ENCODE measurements around the gene KIAA1671. TPM values are rescaled to one million over a fixed set of nuclear protein-coding genes. Genes with fewer than 3 reads are reported as not detected.

KIAA1671 gene
- total RNA-seq, 2 experiments from 2014 or later, result 7.3 to 7.4 TPM

DNA sequence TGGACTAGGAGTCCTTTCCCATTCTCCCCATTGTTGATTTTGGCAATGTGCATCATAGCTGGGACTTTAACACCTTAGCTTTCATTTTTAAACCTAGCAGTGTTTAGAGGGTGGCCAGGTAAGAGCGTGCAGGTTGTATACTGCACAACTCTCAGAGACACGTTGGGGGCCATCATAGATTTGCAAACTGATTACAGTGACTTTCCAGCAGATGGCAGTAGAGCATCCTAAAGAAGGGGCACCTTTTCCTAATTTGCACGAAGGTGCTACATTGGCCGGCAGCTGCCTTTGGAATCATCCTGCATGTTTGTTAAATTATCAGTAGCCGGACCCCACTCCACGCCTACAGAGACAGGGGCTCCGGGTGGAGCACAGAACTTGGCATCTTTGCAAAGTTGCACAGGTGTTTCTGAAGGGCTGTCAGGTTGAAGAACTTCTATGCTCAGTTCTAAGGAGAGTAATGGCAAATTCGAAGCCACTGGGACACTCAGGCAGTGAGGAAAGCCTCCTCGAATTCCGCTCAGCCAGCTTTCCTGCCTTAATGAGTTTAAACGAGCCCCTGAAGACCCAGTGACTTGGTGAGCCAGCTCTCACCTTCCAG, 13.7 kb upstream of the KIAA1671 start:
- Mint-ChIP-seq H3K4me3 (no peak overlapping the region), H3K36me3 (ENCODE audit: low read depth) (no peaks in the 10 kb centered on the region), H3K4me1 (ENCODE audit: low read depth) (no peaks in the 10 kb centered on the region), H3K27ac (no peak overlapping the region), H3K27me3 (ENCODE audit: low read depth) (peaks cover 2% of the 10 kb centered on the region), H3K9me3 (no peaks in the 10 kb centered on the region)
- peak; percentile 33 for DNase-seq
- CTCF ChIA-PET, result interaction anchor here (0.6 to 4.6 kb wide), 11 partner anchors 12 to 142 kb away, joined by 3 to 52 read pairs (median 4); no protein-coding TSS in a partner anchor
- intact Hi-C loops (cut with micrococcal nuclease), result loop anchor here (1.0 kb wide), 1 partner anchor 109 kb away; no protein-coding TSS in a partner anchor

DNA sequence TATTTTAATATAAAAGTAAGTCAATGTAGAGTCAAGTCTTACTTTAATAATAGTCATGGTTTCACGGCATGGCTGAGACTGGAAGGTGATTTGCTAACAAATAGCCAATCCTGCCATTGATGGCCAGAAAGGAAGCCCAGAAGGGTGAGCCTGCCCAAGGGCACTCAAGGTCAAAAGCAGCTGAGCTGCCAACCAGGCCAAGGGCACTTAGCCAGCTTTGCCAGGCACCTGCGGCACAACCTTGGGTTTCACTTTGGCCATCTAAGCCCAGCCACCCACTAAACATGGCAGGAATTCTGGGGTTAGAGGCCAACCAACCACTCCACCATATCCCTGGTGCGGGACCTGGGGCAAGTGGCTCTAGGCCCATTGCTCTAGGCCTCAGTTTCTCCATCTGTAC, 10.2 kb upstream of the KIAA1671 start:
- H3K4me1 Mint-ChIP-seq (ENCODE audit: low read depth), result no peaks in the 10 kb centered on the region
- H3K36me3 Mint-ChIP-seq (ENCODE audit: low read depth), result no peaks in the 10 kb centered on the region
- peaks cover 8% of the 10 kb centered on the region for H3K27me3 Mint-ChIP-seq (ENCODE audit: low read depth)
- CTCF ChIA-PET, result no interaction called here
- intact Hi-C loops (cut with micrococcal nuclease), result no loop called here
- DNase-seq, result no peak
- H3K27ac Mint-ChIP-seq, result no peak overlapping the region
- no peaks in the 10 kb centered on the region for H3K9me3 Mint-ChIP-seq
- no peak overlapping the region for H3K4me3 Mint-ChIP-seq

DNA sequence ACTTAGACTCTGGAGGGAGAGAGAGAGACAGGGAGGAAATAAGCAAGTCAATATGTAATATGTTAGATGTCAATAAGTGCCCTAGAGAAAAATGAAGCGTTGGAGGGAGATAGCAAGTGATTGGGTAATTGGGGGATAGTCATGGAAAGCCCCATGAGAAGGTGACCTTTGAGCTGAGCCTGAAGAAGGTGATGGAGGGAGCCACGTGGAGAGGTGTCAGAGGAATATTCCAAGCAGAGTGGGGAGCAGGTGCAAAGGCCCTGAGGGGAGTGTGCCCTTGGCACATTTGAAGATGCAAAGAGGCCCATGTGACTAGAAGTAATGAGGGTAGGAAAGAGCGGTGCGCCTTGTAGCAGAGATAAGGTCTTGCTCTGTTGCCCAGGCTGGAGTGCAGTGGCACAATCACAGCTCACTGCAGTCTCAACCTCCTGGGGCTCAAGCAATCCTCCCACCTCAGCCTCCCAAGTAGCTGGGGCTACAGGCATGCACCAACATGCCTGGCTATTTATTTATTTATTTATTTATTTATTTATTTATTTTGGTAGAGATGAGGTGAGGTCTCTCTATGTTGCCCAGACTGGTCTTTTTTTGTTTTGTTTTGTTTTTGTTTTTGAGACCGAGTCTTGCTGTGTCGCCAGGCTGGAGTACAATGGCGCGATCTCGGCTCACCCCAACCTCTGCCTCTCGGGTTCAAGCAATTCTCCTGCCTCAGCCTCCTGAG, 8.1 kb upstream of the KIAA1671 start:
- CTCF ChIA-PET, result interaction anchor here (0.6 to 1.5 kb wide), 3 partner anchors 48 to 112 kb away, joined by 3 to 8 read pairs (median 4); no protein-coding TSS in a partner anchor
- Mint-ChIP-seq H3K9me3 (no peaks in the 10 kb centered on the region), H3K36me3 (ENCODE audit: low read depth) (no peaks in the 10 kb centered on the region), H3K27ac (no peak overlapping the region), H3K4me1 (ENCODE audit: low read depth) (no peaks in the 10 kb centered on the region), H3K4me3 (no peak overlapping the region), H3K27me3 (ENCODE audit: low read depth) (peaks cover 17% of the 10 kb centered on the region)
- DNase-seq, result no peak
- intact Hi-C loops (cut with micrococcal nuclease), result no loop called here

DNA sequence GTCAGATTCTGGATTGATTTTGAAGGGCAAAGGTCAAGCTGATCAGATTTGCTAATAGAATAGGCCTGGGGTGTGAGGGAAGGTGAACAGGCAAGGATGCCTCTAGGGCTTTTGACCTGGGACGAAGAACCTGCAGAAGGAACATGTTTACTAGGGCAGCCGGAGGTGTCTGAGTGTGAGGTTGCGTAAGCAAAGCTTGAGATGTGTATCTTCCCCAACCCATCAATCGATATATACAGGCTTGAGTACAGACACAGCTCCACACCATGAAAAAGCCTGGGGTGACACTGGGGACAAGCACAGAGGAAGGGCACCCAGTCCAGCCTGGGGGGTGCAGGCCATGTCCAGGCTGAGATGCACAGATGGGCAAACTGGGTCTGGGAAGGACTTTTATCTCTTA, 7.1 kb upstream of the KIAA1671 start:
- Mint-ChIP-seq H3K27me3 (ENCODE audit: low read depth) (peaks cover 25% of the 10 kb centered on the region), H3K9me3 (no peaks in the 10 kb centered on the region), H3K4me1 (ENCODE audit: low read depth) (no peaks in the 10 kb centered on the region), H3K4me3 (no peak overlapping the region), H3K27ac (no peak overlapping the region), H3K36me3 (ENCODE audit: low read depth) (no peaks in the 10 kb centered on the region)
- no peak for DNase-seq
- CTCF ChIA-PET, result interaction anchor here (0.7 to 2.6 kb wide), 2 partner anchors 103 to 105 kb away, joined by 3 to 9 read pairs; no protein-coding TSS in a partner anchor
- intact Hi-C loops (cut with micrococcal nuclease), result no loop called here

DNA sequence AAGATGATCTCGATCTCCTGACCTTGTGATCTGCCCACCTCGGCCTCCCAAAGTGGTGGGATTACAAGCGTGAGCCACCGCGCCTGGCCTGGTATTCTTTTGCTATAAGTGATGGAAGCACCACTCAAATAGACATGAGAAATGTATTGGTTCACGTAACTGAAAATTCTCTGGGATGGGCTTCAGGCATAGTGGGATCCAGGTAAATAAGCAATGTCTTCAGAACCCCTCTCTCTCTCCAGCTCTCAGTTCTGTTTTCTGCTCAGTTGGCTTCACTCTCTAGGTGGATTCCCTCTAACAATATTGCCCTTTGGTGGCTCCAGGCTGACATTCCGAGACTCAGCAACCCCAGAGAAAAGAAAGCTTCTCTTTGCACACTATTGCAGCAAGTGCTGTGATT, 5.1 kb upstream of the KIAA1671 start:
- DNase-seq, result no peak
- no peaks in the 10 kb centered on the region for H3K36me3 Mint-ChIP-seq (ENCODE audit: low read depth)
- peaks cover 2% of the 10 kb centered on the region for H3K4me1 Mint-ChIP-seq (ENCODE audit: low read depth)
- intact Hi-C loops (cut with micrococcal nuclease), result no loop called here
- H3K27ac Mint-ChIP-seq, result no peak overlapping the region
- H3K27me3 Mint-ChIP-seq (ENCODE audit: low read depth), result peaks cover 41% of the 10 kb centered on the region
- CTCF ChIA-PET, result interaction anchor here (0.7 to 2.6 kb wide), 3 partner anchors 65 to 101 kb away, joined by 3 to 9 read pairs (median 4); no protein-coding TSS in a partner anchor
- H3K9me3 Mint-ChIP-seq, result no peaks in the 10 kb centered on the region
- H3K4me3 Mint-ChIP-seq, result no peak overlapping the region

DNA sequence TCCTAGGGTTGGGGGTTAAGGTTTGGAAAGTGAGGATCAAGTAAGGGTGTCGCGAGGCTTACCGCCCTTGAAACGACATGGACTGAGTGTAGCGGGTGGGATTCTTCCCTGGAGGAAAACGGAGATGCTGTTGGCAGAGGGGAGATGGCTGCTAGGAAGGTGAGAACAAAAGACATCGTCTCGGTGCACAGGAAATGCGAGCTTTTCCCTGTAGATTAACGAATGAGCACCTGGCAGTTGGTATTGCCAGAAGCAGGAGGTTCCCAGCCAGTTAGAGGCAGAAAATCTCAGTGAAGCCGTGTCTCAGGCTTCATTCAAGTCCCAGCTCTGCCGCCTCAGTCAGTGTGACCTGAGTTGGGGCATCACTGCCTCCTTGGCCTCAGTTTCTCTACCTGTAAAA, 4.6 kb upstream of the KIAA1671 start:
- CTCF ChIA-PET, result no interaction called here
- Mint-ChIP-seq H3K36me3 (ENCODE audit: low read depth) (no peaks in the 10 kb centered on the region), H3K9me3 (no peaks in the 10 kb centered on the region), H3K27me3 (ENCODE audit: low read depth) (peaks cover 40% of the 10 kb centered on the region), H3K4me1 (ENCODE audit: low read depth) (peaks cover 2% of the 10 kb centered on the region), H3K27ac (no peak overlapping the region), H3K4me3 (no peak overlapping the region)
- no peak for DNase-seq
- intact Hi-C loops (cut with micrococcal nuclease), result no loop called here

DNA sequence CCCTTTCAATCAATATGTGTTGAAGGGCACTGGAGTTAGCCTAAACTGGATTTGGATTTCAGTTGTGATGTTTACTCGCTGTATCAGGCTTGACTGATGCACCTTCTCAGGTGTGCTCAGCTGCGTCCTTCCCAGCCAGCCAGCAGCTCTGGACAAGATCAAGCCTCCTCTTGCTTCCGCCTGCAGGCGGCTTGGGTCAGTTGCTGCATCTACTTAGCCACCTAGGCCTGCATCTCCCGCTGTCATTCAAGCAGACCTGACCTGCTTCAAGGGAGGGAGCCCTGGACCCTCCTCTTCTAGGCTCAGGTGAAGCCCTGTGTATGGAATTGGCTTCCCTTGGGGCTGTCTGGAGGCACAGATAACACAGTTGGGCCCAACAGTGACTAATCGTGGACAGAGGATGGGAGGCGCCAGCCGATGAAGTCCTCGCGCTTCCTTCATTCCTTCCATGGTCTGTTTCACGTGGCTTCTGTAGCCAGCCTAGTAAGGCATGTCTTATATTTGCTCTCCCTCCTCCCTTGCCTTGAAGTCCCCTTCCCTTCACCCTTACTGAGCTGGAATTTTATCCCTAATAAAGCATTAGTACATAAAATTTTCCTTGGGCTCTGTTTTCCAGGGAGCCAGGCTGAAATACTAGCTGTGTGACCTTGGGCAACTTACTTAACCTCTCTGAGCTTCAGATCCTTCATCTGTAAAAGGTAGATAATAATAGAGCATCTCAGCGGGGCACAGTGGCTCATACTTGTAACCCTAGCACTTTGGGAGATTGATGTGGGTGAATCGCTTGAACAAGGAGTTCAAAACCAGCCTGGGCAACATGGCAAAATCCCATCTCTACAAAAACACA, 3.9 kb upstream of the KIAA1671 start:
- H3K4me1 Mint-ChIP-seq (ENCODE audit: low read depth), result peaks cover 5% of the 10 kb centered on the region
- H3K36me3 Mint-ChIP-seq (ENCODE audit: low read depth), result no peaks in the 10 kb centered on the region
- peaks cover 44% of the 10 kb centered on the region for H3K27me3 Mint-ChIP-seq (ENCODE audit: low read depth)
- intact Hi-C loops (cut with micrococcal nuclease), result no loop called here
- H3K4me3 Mint-ChIP-seq, result no peak overlapping the region
- CTCF ChIA-PET, result interaction anchor here (1.0 to 4.1 kb wide), 2 partner anchors 101 to 111 kb away, joined by 3 to 44 read pairs; no protein-coding TSS in a partner anchor
- no peak overlapping the region for H3K27ac Mint-ChIP-seq
- H3K9me3 Mint-ChIP-seq, result no peaks in the 10 kb centered on the region
- no peak for DNase-seq

DNA sequence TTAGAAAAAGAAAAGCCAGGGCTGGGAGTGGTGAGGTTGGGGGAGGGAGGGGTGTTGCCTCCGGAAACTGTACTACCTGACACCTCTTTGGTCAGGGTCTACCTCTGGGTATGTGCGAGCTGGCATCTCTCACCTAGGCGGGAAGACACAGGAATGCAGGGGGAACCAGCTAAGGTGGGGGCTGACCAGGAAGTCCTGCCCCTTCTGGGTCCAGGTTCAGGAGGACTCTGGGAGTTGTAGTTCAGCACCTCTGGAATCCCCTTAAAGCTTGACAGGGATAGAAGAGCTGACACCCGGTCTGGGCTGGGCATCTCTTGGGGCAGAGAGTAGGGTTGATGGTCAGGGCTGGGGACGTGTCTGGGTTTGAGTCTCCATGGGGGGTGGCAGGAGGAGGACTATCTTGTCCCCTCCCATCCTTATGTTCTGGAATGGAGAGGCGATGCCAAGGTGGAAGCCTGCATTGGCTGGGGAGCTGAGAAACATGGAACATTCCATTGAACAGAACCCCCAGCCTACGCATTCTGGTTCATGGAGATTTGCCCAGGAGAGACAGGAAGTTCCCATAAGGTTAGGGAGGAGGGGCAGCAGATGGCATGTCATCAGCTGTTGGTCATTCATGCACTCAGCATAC, 2.1 kb upstream of the KIAA1671 start:
- H3K4me3 Mint-ChIP-seq, result no peak overlapping the region
- CTCF ChIA-PET, result interaction anchor here (0.9 to 4.1 kb wide), 2 partner anchors 23 to 99 kb away, joined by 3 to 44 read pairs; no protein-coding TSS in a partner anchor
- intact Hi-C loops (cut with micrococcal nuclease), result loop anchor here (5.0 kb wide), 1 partner anchor 222 kb away; no protein-coding TSS in a partner anchor
- H3K9me3 Mint-ChIP-seq, result no peaks in the 10 kb centered on the region
- peaks cover 5% of the 10 kb centered on the region for H3K4me1 Mint-ChIP-seq (ENCODE audit: low read depth)
- DNase-seq, result no peak
- H3K27me3 Mint-ChIP-seq (ENCODE audit: low read depth), result peaks cover 55% of the 10 kb centered on the region
- no peak overlapping the region for H3K27ac Mint-ChIP-seq
- no peaks in the 10 kb centered on the region for H3K36me3 Mint-ChIP-seq (ENCODE audit: low read depth)

DNA sequence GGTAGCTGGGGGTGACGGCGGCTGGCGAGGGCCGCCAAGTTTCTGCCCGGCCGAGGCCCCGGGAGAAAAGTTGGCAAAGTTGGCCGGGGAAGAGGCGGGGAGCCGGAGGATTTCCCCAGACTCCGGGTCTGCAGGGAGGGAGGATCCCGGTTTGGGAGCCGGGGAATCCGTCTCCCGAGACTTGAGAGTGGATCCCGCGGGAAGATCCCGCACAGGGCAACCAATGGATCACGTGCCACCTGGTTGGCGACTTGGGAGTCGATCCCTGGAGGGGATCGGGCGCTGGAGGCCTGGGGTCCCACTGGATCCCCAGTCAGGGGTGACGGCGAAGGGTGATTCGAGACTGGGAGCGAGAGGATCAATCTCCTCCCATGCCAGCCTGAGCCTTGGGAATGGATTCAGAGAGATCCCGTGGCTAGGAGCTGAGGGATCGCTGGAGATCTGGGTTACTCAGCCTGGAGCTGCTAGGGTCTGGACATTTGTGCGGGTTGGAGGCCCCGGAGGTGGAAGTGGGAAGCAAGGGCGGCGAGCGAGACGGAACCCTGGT, 394 bp downstream of the KIAA1671 start:
- H3K4me1 Mint-ChIP-seq (ENCODE audit: low read depth), result peaks cover 5% of the 10 kb centered on the region
- H3K27ac Mint-ChIP-seq, result no peak overlapping the region
- H3K27me3 Mint-ChIP-seq (ENCODE audit: low read depth), result peaks cover 43% of the 10 kb centered on the region
- CTCF ChIA-PET, result interaction anchor here (0.9 to 2.0 kb wide), 2 partner anchors 96 to 101 kb away, joined by 3 to 10 read pairs; no protein-coding TSS in a partner anchor
- H3K9me3 Mint-ChIP-seq, result no peaks in the 10 kb centered on the region
- H3K36me3 Mint-ChIP-seq (ENCODE audit: low read depth), result no peaks in the 10 kb centered on the region
- peak overlapping the region; percentile 76 for H3K4me3 Mint-ChIP-seq
- no peak for DNase-seq
- intact Hi-C loops (cut with micrococcal nuclease), result loop anchor here (1.0 to 5.0 kb wide), 3 partner anchors 95 to 219 kb away; no protein-coding TSS in a partner anchor

DNA sequence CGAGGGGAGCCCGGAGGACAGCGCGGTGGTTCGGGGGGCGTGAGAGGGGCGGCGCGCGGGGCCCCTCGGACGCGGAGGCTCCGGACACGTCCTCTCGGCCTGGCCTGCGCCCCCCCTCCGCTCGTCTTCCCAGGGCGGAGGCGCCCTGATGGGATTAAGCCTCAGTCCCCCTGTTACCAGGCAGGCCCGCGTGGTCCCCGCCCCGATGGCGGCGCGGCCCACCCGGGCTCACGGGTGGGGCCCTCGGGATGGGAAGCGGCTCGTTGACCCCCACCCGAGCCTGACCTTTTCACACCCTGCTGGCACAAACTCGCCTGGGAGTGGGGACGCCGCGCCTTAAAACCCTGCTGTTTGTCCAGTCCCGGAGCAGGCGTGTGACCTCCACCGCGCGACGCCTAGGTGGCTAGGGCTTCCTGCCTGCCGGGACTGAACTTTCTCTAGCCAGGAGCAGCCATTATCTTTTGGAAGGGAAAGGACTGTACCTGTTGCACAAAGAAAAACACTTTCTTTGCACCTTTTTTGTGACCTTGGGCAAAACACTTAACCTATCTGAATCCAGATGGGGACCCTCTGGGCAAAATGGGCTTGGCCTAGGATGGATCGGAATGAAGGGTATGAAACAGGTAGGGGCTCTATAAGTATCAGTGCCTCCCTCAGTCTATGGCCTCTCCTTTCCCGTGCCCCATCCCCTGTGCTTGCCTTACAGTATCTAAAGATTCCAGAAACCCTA, 1.0 kb downstream of the KIAA1671 start:
- Mint-ChIP-seq H3K4me3 (no peak overlapping the region), H3K9me3 (no peaks in the 10 kb centered on the region), H3K27me3 (ENCODE audit: low read depth) (peaks cover 43% of the 10 kb centered on the region), H3K36me3 (ENCODE audit: low read depth) (no peaks in the 10 kb centered on the region), H3K27ac (no peak overlapping the region), H3K4me1 (ENCODE audit: low read depth) (peaks cover 5% of the 10 kb centered on the region)
- intact Hi-C loops (cut with micrococcal nuclease), result loop anchor here (5.0 kb wide), 1 partner anchor 219 kb away; no protein-coding TSS in a partner anchor
- no peak for DNase-seq
- CTCF ChIA-PET, result interaction anchor here (0.7 to 2.0 kb wide), 4 partner anchors 20 to 101 kb away, joined by 3 to 10 read pairs (median 4); no protein-coding TSS in a partner anchor

DNA sequence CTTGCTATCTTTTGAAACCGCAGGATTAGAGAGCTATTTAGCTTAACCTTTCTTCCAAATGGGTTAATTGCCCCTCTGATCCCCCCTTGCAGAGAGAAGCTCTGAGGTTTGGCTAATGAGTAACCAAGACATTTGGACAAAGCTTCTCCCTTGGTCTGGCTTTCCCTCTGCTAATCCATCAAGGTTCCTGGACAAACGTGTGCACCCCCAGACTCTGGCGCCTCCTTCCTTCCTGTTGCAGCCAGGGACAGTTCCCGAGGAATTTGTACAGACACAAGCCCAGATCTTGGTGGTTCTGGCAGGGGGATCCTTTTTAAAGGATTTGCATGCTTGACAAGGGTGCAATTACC, 1.6 kb downstream of the KIAA1671 start:
- Mint-ChIP-seq H3K27me3 (ENCODE audit: low read depth) (peaks cover 39% of the 10 kb centered on the region), H3K4me3 (no peak overlapping the region), H3K9me3 (no peaks in the 10 kb centered on the region), H3K27ac (no peak overlapping the region), H3K4me1 (ENCODE audit: low read depth) (peaks cover 5% of the 10 kb centered on the region), H3K36me3 (ENCODE audit: low read depth) (no peaks in the 10 kb centered on the region)
- DNase-seq, result no peak
- intact Hi-C loops (cut with micrococcal nuclease), result loop anchor here (5.0 kb wide), 1 partner anchor 218 kb away; no protein-coding TSS in a partner anchor
- CTCF ChIA-PET, result interaction anchor here (0.7 to 2.0 kb wide), 4 partner anchors 20 to 101 kb away, joined by 3 to 10 read pairs (median 4); no protein-coding TSS in a partner anchor

All from activated naive CD4-positive, alpha-beta T cell treated with anti-CD3 and anti-CD28 coated beads for 36 hours (primary cell).